ENCODE measurements around the gene MSLN.

DNA sequence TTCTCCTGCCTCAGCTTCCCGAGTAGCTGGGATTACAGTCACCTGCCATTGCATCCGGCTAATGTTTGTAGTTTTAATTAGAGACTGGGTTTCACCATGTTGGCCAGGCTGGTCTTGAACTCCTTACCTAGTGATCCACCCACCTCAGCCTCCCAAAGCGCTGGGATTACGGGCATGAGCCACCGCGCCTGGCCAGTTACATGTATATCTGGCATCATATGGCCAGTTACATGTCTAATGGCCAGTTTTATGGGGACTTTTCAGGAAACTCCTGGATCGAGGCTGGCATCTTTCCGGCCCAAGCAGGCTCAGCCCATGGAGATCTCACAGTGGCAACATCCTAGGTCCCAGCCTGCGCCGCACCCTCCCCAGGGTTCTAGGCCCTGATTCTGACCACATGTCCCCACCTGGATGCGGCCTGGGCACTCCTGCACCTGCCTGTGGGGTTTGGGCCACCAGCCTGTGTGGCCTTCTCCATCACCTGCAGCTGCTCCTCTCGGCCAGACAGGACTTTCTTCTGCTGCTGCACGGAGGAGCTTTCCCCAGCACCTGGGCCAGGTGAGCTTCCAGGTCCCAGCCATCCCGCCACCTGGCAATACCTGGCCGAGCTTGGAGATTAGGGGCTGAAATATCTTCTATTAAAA, 18.4 kb upstream of the MSLN start:
- TF ChIP-seq POLR2AphosphoS5 (IDR thresholded peaks at IDR 0.05; ENCODE audit: borderline replicate concordance, low read depth, low read length), result no peak
- TF ChIP-seq EZH2 (IDR thresholded peaks at IDR 0.05), result no peak
- TF ChIP-seq FOXP2 (optimal IDR thresholded peaks at IDR 0.05; ENCODE audit: control extremely low read depth, extremely low read length, insufficient read depth), result no peak
